Measurements from ENCODE around the gene KATNAL1. TPM values are rescaled to one million over a fixed set of nuclear protein-coding genes. Genes with fewer than 3 reads are reported as not detected.

The KATNAL1 gene
- total and polyA plus RNA-seq, 2 of the 4 experiments (the other 2 are of a cell fraction) = 6.9 to 16.8 TPM

GRCh38 chr13:30169442-30169841 is 137.9 kb downstream of the KATNAL1 start:
- H3K9me1 ChIP-seq (ENCODE audit: insufficient read depth, low read length) = no peaks in the 10 kb centered on the region
- H3K14ac ChIP-seq (replicated peaks; ENCODE audit: low read depth, low read length) = no peak overlapping the region
- H4K91ac ChIP-seq (ENCODE audit: insufficient read depth, low read depth, low read length) = no peak overlapping the region
- no peak overlapping the region for H3K9ac ChIP-seq (ENCODE audit: low read depth, low read length)
- in situ Hi-C loops (cut with MboI; ENCODE audit: low sequenced_read_pairs) (no loop called here), intact Hi-C loops (cut with micrococcal nuclease) (no loop called here), dilution Hi-C loops (cut with HindIII; ENCODE audit: low sequenced_read_pairs, unreplicated experiment) (no loop called here)
- no peak overlapping the region for H2BK120ac ChIP-seq (ENCODE audit: low read depth, low read length)
- no TSS peak for BruUV-seq (replicated peaks)
- no peaks in the 10 kb centered on the region for H3K9me3 ChIP-seq (ENCODE audit: control insufficient read depth, insufficient read depth, low read length)
- no peak overlapping the region for H3K18ac ChIP-seq (ENCODE audit: low read depth, low read length)
- ChIA-PET CTCF (interaction anchor here (0.7 kb wide), 2 partner anchors 10 to 1407 kb away, joined by 3 to 4 read pairs; no protein-coding TSS in a partner anchor), POLR2A (ENCODE audit: unreplicated experiment) (no interaction called here)
- DNase-seq (no peak), ATAC-seq (ENCODE audit: low read depth) (no peak)
- H3K23ac ChIP-seq (ENCODE audit: low read depth, low read length) = no peak overlapping the region
- H3K27ac ChIP-seq (ENCODE audit: insufficient read depth, low read length) = no peak overlapping the region
- no peaks in the 10 kb centered on the region for H3K4me1 ChIP-seq (ENCODE audit: control insufficient read depth, insufficient read depth, low read length)
- H2AK5ac ChIP-seq (ENCODE audit: low read depth, low read length) = no peak overlapping the region
- H2BK20ac ChIP-seq (ENCODE audit: low read depth, low read length) = no peak overlapping the region
- no peak overlapping the region for H3K4me2 ChIP-seq (ENCODE audit: low read depth, low read length)
- WGBS, 2 experiments (ENCODE audit: extremely low coverage in 2 of 2, insufficient read length in 1 of 2) = no CpG with 5 or more reads among the region's 2 CpGs
- no peaks in the 10 kb centered on the region for H3K79me1 ChIP-seq (ENCODE audit: low read depth in 1 of 2, low read length in 2 of 2)
- H3K36me3 ChIP-seq (ENCODE audit: control insufficient read depth, insufficient read depth, low read length) = no peaks in the 10 kb centered on the region
- no peak overlapping the region for H2AFZ ChIP-seq (replicated peaks; ENCODE audit: low read length, poor library complexity)
- H2AK9ac ChIP-seq (replicated peaks; ENCODE audit: low read depth, low read length, poor library complexity) = no peak overlapping the region
- H3K4me3 ChIP-seq (ENCODE audit: insufficient read depth, low read depth, low read length) = no peak overlapping the region
- no peaks in the 10 kb centered on the region for H4K20me1 ChIP-seq (ENCODE audit: insufficient read depth, low read length)
- TF ChIP-seq RCOR1 (IDR thresholded peaks at IDR 0.05; ENCODE audit: insufficient replicate concordance, low read length) (no peak), POLR2A (IDR thresholded peaks at IDR 0.05; ENCODE audit: low read depth, low read length) (no peak), RAD21 (IDR thresholded peaks at IDR 0.05; ENCODE audit: low read length) (no peak), RFX5 (IDR thresholded peaks at IDR 0.05; ENCODE audit: low read depth, low read length) (no peak), BHLHE40 (IDR thresholded peaks at IDR 0.05; ENCODE audit: low read depth, low read length) (no peak), CHD1 (IDR thresholded peaks at IDR 0.05; ENCODE audit: low read depth, low read length) (no peak), CEBPB (IDR thresholded peaks at IDR 0.05; ENCODE audit: low read depth, low read length) (no peak), USF2 (IDR thresholded peaks at IDR 0.05; ENCODE audit: low read depth, low read length) (no peak), CTCF (conservative IDR thresholded peaks at IDR 0.05; ENCODE audit: low read depth, low read length) (no peak), ELK1 (IDR thresholded peaks at IDR 0.05; ENCODE audit: borderline replicate concordance, low read depth, low read length) (no peak), MXI1 (IDR thresholded peaks at IDR 0.05; ENCODE audit: borderline replicate concordance, low read depth, low read length) (no peak), MAZ (IDR thresholded peaks at IDR 0.05; ENCODE audit: borderline replicate concordance, low read depth, low read length) (no peak), MAFK (IDR thresholded peaks at IDR 0.05; ENCODE audit: low read depth, low read length) (no peak), NFE2L2 (IDR thresholded peaks at IDR 0.05; ENCODE audit: low read depth, low read length) (no peak), SMC3 (IDR thresholded peaks at IDR 0.05; ENCODE audit: low read depth, low read length) (no peak), FOS (IDR thresholded peaks at IDR 0.05; ENCODE audit: low read depth, low read length) (no peak)
- no peak overlapping the region for H3K56ac ChIP-seq (ENCODE audit: extremely low read depth, insufficient read depth, low read length)
- H4K5ac ChIP-seq (ENCODE audit: low read depth, low read length) = no peak overlapping the region
- H2BK5ac ChIP-seq (ENCODE audit: low read depth, low read length, poor library complexity, severe bottlenecking) = no peak overlapping the region
- H3K4ac ChIP-seq (ENCODE audit: low read depth, low read length) = no peak overlapping the region
- H3K27me3 ChIP-seq (ENCODE audit: control insufficient read depth, insufficient read depth, low read length) = peaks cover 16% of the 10 kb centered on the region
- no peak overlapping the region for H2BK15ac ChIP-seq (ENCODE audit: low read depth, low read length)
- no peak overlapping the region for H4K8ac ChIP-seq (ENCODE audit: low read depth in 2 of 2, low read length in 2 of 2)

Measured in IMR-90 (cell line).